DOHH2 (cell line): Measurements from ENCODE around the gene DHRS2.

Source experiments
- H3F3A ChIP-seq: fragments of 200-600 bp; sonication (generic), shearing (Covaris generic); 2 replicates; pipeline ENCODE4 v1.6.0; 2016; ENCODE audit warnings: antibody characterized with exemption, mild to moderate bottlenecking; ENCODE audit not compliant: control insufficient read depth, insufficient read depth
- H3K27ac ChIP-seq: fragments of 200-600 bp; sonication (generic); 2 replicates; pipeline ENCODE4 v1.5.1; 2014; ENCODE audit warnings: low read depth, mild to moderate bottlenecking, low read length, moderate library complexity
- H3K27me3 ChIP-seq: fragments of 200-600 bp; sonication (generic); 2 replicates; pipeline ENCODE4 v1.6.1; 2014; ENCODE audit warnings: mild to moderate bottlenecking, low read length, mixed read lengths; ENCODE audit not compliant: control insufficient read depth
- H3K36me3 ChIP-seq: fragments of 200-600 bp; sonication (generic); 2 replicates; pipeline ENCODE4 v1.6.1; 2014; ENCODE audit warnings: mild to moderate bottlenecking, low read length, moderate library complexity, mixed read lengths; ENCODE audit not compliant: control insufficient read depth
- H3K4me1 ChIP-seq: fragments of 200-600 bp; sonication (generic); 2 replicates; pipeline ENCODE4 v1.6.1; 2014; ENCODE audit warnings: mild to moderate bottlenecking, low read length, mixed read lengths; ENCODE audit not compliant: control insufficient read depth
- H3K4me2 ChIP-seq: fragments of 200-600 bp; sonication (generic); 2 replicates; pipeline ENCODE4 v1.6.0; 2014; ENCODE audit warnings: mild to moderate bottlenecking, low read length, moderate library complexity
- H3K4me3 ChIP-seq: fragments of 200-600 bp; sonication (generic); 2 replicates; pipeline ENCODE4 v1.5.1; 2014; ENCODE audit warnings: mild to moderate bottlenecking, low read length, mixed read lengths
- H3K79me2 ChIP-seq: fragments of 200-600 bp; sonication (generic); 2 replicates; pipeline ENCODE4 v1.6.1; 2014; ENCODE audit warnings: mild to moderate bottlenecking, low read length, mixed read lengths; ENCODE audit not compliant: control insufficient read depth
- H3K9me2 ChIP-seq: fragments of 200-600 bp; sonication (generic); replicated peaks from 2 replicates; pipeline ENCODE4 v1.6.1; 2014; ENCODE audit warnings: mild to moderate bottlenecking, low read length, mixed read lengths; ENCODE audit not compliant: control insufficient read depth
- H3K9me3 ChIP-seq: fragments of 200-600 bp; sonication (generic); 2 replicates; pipeline ENCODE4 v1.6.1; 2014; ENCODE audit warnings: antibody characterized with exemption, low read length, mixed read lengths; ENCODE audit not compliant: control insufficient read depth, insufficient read depth
- H4K20me1 ChIP-seq: fragments of 200-600 bp; sonication (generic); 2 replicates; pipeline ENCODE4 v1.6.0; 2014; ENCODE audit warnings: low read depth, mild to moderate bottlenecking, antibody characterized with exemption, low read length, moderate library complexity; ENCODE audit not compliant: control insufficient read depth, insufficient read depth
- EZH2phosphoT487 ChIP-seq: fragments of 200-600 bp; sonication (generic); IDR thresholded peaks from 2 replicates; pipeline ENCODE4 v1.6.1; 2017; ENCODE audit warnings: borderline replicate concordance, mild to moderate bottlenecking, antibody characterized with exemption, low read length, moderate library complexity, mixed read lengths
- TF ChIP-seq, protein P1 (sequence below): fragments of 200-600 bp; sonication (generic); IDR thresholded peaks from one replicate; pipeline ENCODE4 v1.5.1; 2014; ENCODE audit warnings: antibody characterized with exemption, mild to moderate bottlenecking, low read depth, low read length; ENCODE audit not compliant: poor library complexity, severe bottlenecking

DHRS2 gene

GRCh38 chr14:23664207-23664885 is 28.2 kb downstream of the DHRS2 start:
- Histone ChIP-seq H3K4me3 (no peak overlapping the region), H4K20me1 (no peaks in the 10 kb centered on the region), H3K9me3 (no peaks in the 10 kb centered on the region), H3K27ac (no peak overlapping the region), H3K79me2 (no peaks in the 10 kb centered on the region), H3K27me3 (0 out of 2 replicates have a peak, but pooled peaks cover 4% of the 10 kb centered on the region), H3K9me2 (no peaks in the 10 kb centered on the region), H3F3A (no peaks in the 10 kb centered on the region), H3K36me3 (no peaks in the 10 kb centered on the region), H3K4me2 (no peak overlapping the region), H3K4me1 (no peaks in the 10 kb centered on the region)
- TF ChIP-seq, protein P1, sequence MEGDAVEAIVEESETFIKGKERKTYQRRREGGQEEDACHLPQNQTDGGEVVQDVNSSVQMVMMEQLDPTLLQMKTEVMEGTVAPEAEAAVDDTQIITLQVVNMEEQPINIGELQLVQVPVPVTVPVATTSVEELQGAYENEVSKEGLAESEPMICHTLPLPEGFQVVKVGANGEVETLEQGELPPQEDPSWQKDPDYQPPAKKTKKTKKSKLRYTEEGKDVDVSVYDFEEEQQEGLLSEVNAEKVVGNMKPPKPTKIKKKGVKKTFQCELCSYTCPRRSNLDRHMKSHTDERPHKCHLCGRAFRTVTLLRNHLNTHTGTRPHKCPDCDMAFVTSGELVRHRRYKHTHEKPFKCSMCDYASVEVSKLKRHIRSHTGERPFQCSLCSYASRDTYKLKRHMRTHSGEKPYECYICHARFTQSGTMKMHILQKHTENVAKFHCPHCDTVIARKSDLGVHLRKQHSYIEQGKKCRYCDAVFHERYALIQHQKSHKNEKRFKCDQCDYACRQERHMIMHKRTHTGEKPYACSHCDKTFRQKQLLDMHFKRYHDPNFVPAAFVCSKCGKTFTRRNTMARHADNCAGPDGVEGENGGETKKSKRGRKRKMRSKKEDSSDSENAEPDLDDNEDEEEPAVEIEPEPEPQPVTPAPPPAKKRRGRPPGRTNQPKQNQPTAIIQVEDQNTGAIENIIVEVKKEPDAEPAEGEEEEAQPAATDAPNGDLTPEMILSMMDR, result no peak
- no peak for TF ChIP-seq EZH2phosphoT487

DNA sequence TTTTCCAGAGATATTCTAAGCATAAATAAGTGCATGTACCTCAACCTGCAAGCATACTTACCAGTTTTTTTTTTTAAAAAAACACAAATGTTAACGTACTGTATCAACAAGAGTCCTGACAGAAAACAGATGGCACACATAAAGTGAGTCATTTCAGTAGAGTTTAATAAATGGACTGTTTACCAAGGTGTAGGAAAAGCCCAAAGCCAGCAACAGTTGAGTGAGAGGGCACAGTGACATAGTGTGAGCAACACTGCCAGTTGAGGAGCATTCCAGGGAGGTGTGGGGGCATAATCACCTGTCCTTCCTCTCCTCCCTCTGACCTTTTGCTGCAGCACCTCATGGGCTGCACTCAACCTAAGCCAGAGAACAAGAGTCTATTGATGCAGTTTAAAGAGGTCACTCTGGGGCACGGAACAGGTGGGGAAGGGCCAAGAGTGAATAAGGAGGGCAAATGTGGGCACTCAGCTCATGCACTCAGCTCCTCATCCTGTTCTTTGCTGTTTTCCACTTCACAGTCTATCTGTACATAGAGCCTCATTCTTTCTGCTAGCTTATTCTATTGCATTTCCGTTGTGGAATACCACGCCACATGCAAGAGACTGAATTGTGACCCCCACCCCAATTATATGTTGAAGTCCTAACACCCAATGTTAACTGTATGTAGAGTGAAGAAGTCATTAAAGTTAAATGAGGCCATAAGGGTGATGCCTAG is 29.3 kb downstream of the DHRS2 start:
- Histone ChIP-seq H3K36me3 (no peaks in the 10 kb centered on the region), H3K4me2 (no peak overlapping the region), H3K9me2 (no peaks in the 10 kb centered on the region), H3K4me3 (no peak overlapping the region), H4K20me1 (no peaks in the 10 kb centered on the region), H3F3A (no peaks in the 10 kb centered on the region), H3K27ac (no peak overlapping the region), H3K27me3 (0 out of 2 replicates have a peak, but pooled peaks cover 4% of the 10 kb centered on the region), H3K9me3 (no peaks in the 10 kb centered on the region), H3K4me1 (no peaks in the 10 kb centered on the region), H3K79me2 (no peaks in the 10 kb centered on the region)
- TF ChIP-seq EZH2phosphoT487, result no peak
- TF ChIP-seq, protein P1, result no peak

DNA sequence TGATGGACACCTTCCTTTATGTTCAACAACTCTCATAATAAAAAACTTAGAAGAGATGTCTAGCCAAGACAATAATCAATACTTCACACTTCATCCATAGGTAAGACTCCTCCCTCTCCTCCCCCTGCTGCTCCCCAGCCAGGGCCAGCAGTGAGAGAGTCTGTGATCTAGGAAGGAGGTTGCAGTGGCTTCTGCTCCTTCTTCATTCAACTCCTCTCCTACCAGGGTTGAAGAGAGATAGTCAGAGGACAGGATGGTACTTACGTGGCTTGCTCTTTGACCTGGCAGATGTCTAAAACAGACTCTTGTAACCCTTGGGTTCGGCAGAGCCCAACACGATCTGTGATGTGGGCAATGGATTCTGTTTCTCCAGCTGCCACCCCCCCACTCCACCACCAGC is 31.0 kb downstream of the DHRS2 start:
- Histone ChIP-seq H3F3A (no peaks in the 10 kb centered on the region), H3K4me3 (no peak overlapping the region), H3K4me2 (no peak overlapping the region), H3K9me2 (no peaks in the 10 kb centered on the region), H4K20me1 (no peaks in the 10 kb centered on the region), H3K79me2 (no peaks in the 10 kb centered on the region), H3K27me3 (0 out of 2 replicates have a peak, but pooled peaks cover 4% of the 10 kb centered on the region), H3K36me3 (no peaks in the 10 kb centered on the region), H3K4me1 (no peaks in the 10 kb centered on the region), H3K9me3 (no peaks in the 10 kb centered on the region), H3K27ac (no peak overlapping the region)
- TF ChIP-seq, protein P1, result no peak
- no peak for TF ChIP-seq EZH2phosphoT487
